ENCODE data around the gene ACO2. TPM values are rescaled to one million over a fixed set of nuclear protein-coding genes. Genes with fewer than 3 reads are reported as not detected.

Gene ACO2
- total and polyA plus RNA-seq, 12 donors = 35.5 to 212 (median 134) TPM

- Histone ChIP-seq H3K4me3 (no peak overlapping the region), H3K9me3 (replicated peaks in 1 of 3) (no peaks in the 10 kb centered on the region), H3K27ac (peak overlapping the region; percentile 59 to 92 (median 79)), H3K36me3 (replicated peaks in 1 of 2) (no peaks in the 10 kb centered on the region), H3K27me3 (no peaks in the 10 kb centered on the region), H3K4me1 (replicated peaks in 1 of 2) (peaks cover 66 to 89% of the 10 kb centered on the region in 2 donors)
- 48 to 65% (median 54%) methylated on average over 8 of the region's 8 CpGs for WGBS, 4 donors
- intact Hi-C loops (cut with DNase I) = no loop called here
- TF ChIP-seq CTCF (IDR thresholded peaks at IDR 0.05) (no peak), POLR2A (IDR thresholded peaks at IDR 0.05) (peak in 1 of 2 donors; percentile 45)
- DNase-seq = peak in 6 of 7 donors; percentile 40 to 69 (median 64)
Measured at GRCh38 chr22:41564563-41564962, 95.6 kb downstream of the ACO2 start.

DNA sequence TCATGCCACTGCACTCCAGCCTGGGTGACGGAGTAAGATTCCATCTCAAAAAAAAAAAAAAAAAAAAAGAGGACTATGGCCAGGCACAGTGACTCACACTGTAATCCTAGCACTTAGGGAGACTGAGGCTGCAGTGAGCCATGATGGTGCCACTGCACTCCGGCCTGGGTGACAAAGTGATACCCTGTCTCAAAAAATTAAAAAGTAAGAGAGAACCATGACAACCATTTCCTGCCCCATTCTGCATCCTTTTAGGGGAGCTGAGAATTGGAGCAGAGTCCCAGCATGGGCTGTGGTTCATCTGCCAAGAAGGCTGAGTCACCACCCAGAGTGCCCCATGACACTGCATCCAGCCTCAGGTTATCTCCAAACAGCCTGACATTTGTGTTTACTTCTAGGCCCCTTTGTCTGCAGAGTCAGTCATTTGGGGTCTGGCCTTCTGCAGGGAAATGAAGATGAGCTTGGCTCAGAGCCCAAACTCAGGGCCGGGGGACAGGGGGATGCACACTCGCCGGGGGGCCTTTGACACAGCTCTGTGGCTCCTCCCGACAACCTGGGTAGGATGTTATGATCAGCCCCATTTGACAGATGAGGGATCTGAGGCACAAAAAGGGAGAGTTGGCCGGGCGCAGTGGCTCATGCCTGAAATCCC, 96.6 kb downstream of the ACO2 start:
- TF ChIP-seq CTCF (IDR thresholded peaks at IDR 0.05) = no peak
- TF ChIP-seq POLR2A (IDR thresholded peaks at IDR 0.05) = no peak
- H3K27me3 ChIP-seq = no peaks in the 10 kb centered on the region
- DNase-seq = peak; percentile 68 to 87 (median 83)
- no peaks in the 10 kb centered on the region for H3K9me3 ChIP-seq (replicated peaks in 1 of 3)
- intact Hi-C loops (cut with DNase I) = no loop called here
- 30 to 37% (median 32%) methylated on average over 4 to 8 of the region's 8 CpGs for WGBS, 4 donors
- H3K36me3 ChIP-seq (replicated peaks in 1 of 2) = no peaks in the 10 kb centered on the region
- H3K4me1 ChIP-seq (replicated peaks in 1 of 2) = peaks cover 58 to 79% of the 10 kb centered on the region in 2 donors
- peak overlapping the region; percentile 59 to 92 (median 79) for H3K27ac ChIP-seq
- H3K4me3 ChIP-seq = no peak overlapping the region

DNA sequence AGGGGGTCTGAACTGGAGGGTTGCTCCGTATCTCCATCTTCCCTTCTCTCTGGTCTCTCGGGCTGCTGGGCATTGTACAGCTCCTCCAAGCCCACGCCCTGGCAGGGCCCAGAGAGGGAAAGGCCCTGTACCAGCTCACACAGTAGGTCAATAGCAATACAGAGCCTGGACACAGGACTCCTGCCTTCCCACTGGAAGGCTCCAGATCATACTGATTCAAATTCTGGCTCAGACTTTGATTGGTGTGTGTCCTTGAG, 98.5 kb downstream of the ACO2 start:
- DNase-seq = no peak
- Histone ChIP-seq H3K9me3 (replicated peaks in 1 of 3) (no peaks in the 10 kb centered on the region), H3K4me1 (replicated peaks in 1 of 2) (peaks cover 55 to 69% of the 10 kb centered on the region in 2 donors), H3K4me3 (no peak overlapping the region), H3K27me3 (no peaks in the 10 kb centered on the region), H3K27ac (peak overlapping the region in 3 of 5 donors; percentile 20 to 92 (median 79)), H3K36me3 (replicated peaks in 1 of 2) (peaks cover 0 to 5% of the 10 kb centered on the region in 2 donors)
- intact Hi-C loops (cut with DNase I) = no loop called here
- no peak for TF ChIP-seq CTCF (IDR thresholded peaks at IDR 0.05)
- TF ChIP-seq POLR2A (IDR thresholded peaks at IDR 0.05) = no peak
- whole genome bisulfite sequencing, 4 donors = 61 to 71% (median 64%) methylated on average over 3 of the region's 3 CpGs

DNA sequence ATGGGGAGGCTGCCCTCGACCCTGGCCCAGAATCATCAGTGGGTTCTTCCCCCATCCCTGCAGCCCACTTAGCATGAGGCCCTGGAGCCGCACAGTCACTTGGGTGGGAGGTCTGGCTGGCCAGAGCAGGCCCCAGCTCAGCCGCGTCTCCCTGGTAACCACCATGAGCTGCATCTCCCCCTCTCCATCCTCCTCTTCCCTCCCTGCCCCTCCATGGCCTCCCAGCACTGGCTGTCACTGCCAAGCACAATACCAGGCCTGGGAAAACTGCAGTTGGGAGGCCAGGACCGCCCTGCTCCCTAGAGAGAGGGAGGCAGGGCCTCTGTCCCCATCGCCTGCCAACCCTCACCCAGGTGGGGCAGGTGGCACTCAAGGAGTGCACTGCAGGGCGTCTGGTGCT, 99.9 kb downstream of the ACO2 start:
- WGBS, 4 donors = 69 to 85% (median 81%) methylated on average over 6 to 7 of the region's 7 CpGs
- peak overlapping the region in 3 of 5 donors; percentile 23 to 51 (median 38) for H3K27ac ChIP-seq
- no peak for DNase-seq
- intact Hi-C loops (cut with DNase I) = no loop called here
- H3K4me3 ChIP-seq = no peak overlapping the region
- no peak for TF ChIP-seq CTCF (IDR thresholded peaks at IDR 0.05)
- peaks cover 42 to 57% of the 10 kb centered on the region in 2 donors for H3K4me1 ChIP-seq (replicated peaks in 1 of 2)
- H3K27me3 ChIP-seq = no peaks in the 10 kb centered on the region
- H3K9me3 ChIP-seq (replicated peaks in 1 of 3) = no peaks in the 10 kb centered on the region
- H3K36me3 ChIP-seq (replicated peaks in 1 of 2) = peaks cover 0 to 5% of the 10 kb centered on the region in 2 donors
